Mesothelial cell of epicardium (in vitro differentiated cells): ENCODE measurements around the gene PGGT1B. TPM values are rescaled to one million over a fixed set of nuclear protein-coding genes. Genes with fewer than 3 reads are reported as not detected.

Source experiments
- DNase-seq, 2 experiments: peaks; one replicate each; pipeline ENCODE4 v3.0.0; 2021; ENCODE audit warnings: low spot score in 2 of 2; ENCODE audit not compliant: unreplicated experiment in 2 of 2
- H3K27ac Mint-ChIP-seq: 2 replicates; pipeline ENCODE4 v1.8.0; 2021; ENCODE audit warnings: mixed read lengths
- H3K27me3 Mint-ChIP-seq: 2 replicates; pipeline ENCODE4 v1.8.0; 2021; ENCODE audit warnings: low read depth, mixed read lengths
- H3K36me3 Mint-ChIP-seq: 2 replicates; pipeline ENCODE4 v1.8.0; 2021; ENCODE audit warnings: mixed read lengths
- H3K4me1 Mint-ChIP-seq: 2 replicates; pipeline ENCODE4 v1.8.0; 2021; ENCODE audit warnings: mixed read lengths
- H3K4me3 Mint-ChIP-seq: 2 replicates; pipeline ENCODE4 v1.8.0; 2021; ENCODE audit warnings: mild to moderate bottlenecking, moderate library complexity, mixed read lengths
- H3K9me3 Mint-ChIP-seq: 2 replicates; pipeline ENCODE4 v1.8.0; 2021; ENCODE audit warnings: mixed read lengths
- total RNA-seq: library from RNA; stranded (reverse); gene quantifications from 3 replicates; pipeline ENCODE4 v1.2.1, GENCODE V29; 2021
- TF ChIP-seq, protein P1 (sequence below): fragments of 200-600 bp; sonication (generic); IDR thresholded peaks from one replicate; pipeline ENCODE4 v1.5.0; 2021; ENCODE audit warnings: antibody characterized with exemption; ENCODE audit not compliant: unreplicated experiment

Gene PGGT1B
- total RNA-seq, 1 donor from 2014 or later, result 40.3 TPM

DNA sequence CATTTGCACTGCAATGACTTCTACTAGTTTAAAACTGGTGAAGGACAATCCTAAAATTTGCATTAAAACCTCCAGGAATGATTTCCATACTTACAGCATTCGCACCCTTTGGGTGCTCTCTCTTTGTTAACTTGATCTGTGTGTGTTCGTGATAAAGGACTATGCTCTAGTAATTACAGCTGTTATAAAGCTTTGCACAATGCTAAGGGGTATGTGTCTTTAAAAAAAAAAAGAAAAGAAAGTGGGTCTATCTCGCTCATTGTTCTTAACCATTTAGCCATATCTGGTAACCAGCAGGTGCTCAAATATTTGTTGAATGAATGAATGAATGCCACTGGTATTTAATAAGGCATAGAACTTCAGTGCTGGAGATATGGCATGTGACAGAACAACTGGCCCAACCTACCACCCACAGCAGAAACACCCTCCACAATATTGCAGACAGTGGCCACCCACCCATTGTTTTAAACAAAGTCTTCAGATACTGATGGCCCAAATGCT lies 101.7 kb downstream of the PGGT1B start:
- TF ChIP-seq, protein P1, sequence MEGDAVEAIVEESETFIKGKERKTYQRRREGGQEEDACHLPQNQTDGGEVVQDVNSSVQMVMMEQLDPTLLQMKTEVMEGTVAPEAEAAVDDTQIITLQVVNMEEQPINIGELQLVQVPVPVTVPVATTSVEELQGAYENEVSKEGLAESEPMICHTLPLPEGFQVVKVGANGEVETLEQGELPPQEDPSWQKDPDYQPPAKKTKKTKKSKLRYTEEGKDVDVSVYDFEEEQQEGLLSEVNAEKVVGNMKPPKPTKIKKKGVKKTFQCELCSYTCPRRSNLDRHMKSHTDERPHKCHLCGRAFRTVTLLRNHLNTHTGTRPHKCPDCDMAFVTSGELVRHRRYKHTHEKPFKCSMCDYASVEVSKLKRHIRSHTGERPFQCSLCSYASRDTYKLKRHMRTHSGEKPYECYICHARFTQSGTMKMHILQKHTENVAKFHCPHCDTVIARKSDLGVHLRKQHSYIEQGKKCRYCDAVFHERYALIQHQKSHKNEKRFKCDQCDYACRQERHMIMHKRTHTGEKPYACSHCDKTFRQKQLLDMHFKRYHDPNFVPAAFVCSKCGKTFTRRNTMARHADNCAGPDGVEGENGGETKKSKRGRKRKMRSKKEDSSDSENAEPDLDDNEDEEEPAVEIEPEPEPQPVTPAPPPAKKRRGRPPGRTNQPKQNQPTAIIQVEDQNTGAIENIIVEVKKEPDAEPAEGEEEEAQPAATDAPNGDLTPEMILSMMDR, result no peak

More for the DNA sequence above, 101.7 kb downstream of the PGGT1B start:
- Mint-ChIP-seq H3K4me1 (no peaks in the 10 kb centered on the region), H3K27me3 (peaks cover 35% of the 10 kb centered on the region), H3K9me3 (peaks cover 22% of the 10 kb centered on the region), H3K27ac (no peak overlapping the region), H3K36me3 (no peaks in the 10 kb centered on the region), H3K4me3 (no peak overlapping the region)
- no peak for DNase-seq

Other genes with a start within 250 kb of the PGGT1B start
- 1.3 to 2.5 TPM (median 1.3 TPM) in 3 replicates for gene TRIM36, start 93.0 kb downstream of the PGGT1B start, total RNA-seq
- gene CCDC112, start 33.8 kb upstream of the PGGT1B start, total RNA-seq, result 8.8 to 9.6 TPM (median 9.1 TPM) in 3 replicates